Left lobe of liver (tissue), 2 donors: Measurements from ENCODE around the gene TSHZ2. TPM values are rescaled to one million over a fixed set of nuclear protein-coding genes. Genes with fewer than 3 reads are reported as not detected.

ENCODE experiments used
- ATAC-seq: fragments of 200-7000 bp; cut with Tn5 transposase; one replicate; pipeline ENCODE4 v1.9.1; 2020; ENCODE audit warnings: mild to moderate bottlenecking, moderate library complexity
- DNase-seq: peaks from one replicate; pipeline ENCODE4 v3.0.0-alpha.2; 2020; ENCODE audit warnings: low spot score
- total RNA-seq: library from RNA; stranded (reverse); gene quantifications from one replicate; pipeline ENCODE4 v1.2.1, GENCODE V29; 2021
- donor health status: DM: no; HTN: no; CAD: no; lungs with moderate emphysema.
- donor health status: DM: no; HTN: yes; CAD: no.

Gene TSHZ2
- total RNA-seq, result 19.0 TPM

- DNase-seq (peak; percentile 91), ATAC-seq (peak; percentile 82)
These were observed at the start of gene TSHZ2 for GRCh38 chr20:52972190-52972937. TSS of gene TSHZ2 (plus strand) at chr20:52972358. CDS start at chr20:52973294, 936 bp downstream.

GRCh38 chr20:52922436-52922835 lies 49.7 kb upstream of the TSHZ2 start:
- ATAC-seq, result no peak
- no peak for DNase-seq

- ATAC-seq (no peak), DNase-seq (no peak)
These were observed 48.8 kb upstream of the TSHZ2 start for GRCh38 chr20:52923123-52923937.

- DNase-seq (no peak), ATAC-seq (peak; percentile 21)
These were observed 47.5 kb upstream of the TSHZ2 start for GRCh38 chr20:52924411-52925271.

DNA sequence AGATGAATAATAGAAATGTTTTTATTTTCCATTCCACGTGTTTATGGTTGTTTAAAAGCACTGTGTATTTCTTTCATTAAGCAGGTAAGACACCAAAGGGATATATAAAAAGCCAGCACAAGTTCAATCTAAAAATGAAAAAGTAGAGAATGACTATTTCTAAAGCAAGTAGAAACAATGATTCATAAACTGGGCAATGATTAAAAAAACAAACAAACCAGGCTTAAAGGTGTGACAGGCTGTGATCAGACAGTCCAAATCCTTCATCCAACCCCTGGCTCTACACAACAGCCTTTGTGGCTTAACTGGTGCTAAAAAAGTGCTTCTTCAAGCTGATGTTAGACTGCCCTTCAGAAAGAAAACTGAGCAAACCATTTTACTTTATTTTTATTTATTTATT lies 45.7 kb upstream of the TSHZ2 start:
- ATAC-seq, result no peak

DNA sequence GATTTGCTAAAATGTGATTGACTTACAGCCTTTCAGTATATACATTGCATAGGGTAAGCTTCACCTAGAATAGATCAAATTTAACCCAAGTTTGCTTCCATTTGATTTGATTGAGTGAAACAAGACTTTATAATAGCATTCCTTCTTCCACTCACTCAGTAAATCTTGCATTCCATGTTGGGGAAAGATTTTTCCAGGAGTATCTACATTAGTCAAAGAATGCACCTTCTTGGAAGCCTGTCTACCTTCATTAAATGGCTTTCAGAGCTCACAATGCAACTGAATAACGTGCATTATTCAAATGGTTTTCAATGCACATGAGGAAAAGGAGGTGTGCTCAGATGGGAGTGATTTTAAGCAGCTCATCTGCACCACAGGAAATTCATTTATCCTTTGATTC lies 38.3 kb upstream of the TSHZ2 start:
- no peak for DNase-seq
- no peak for ATAC-seq

More for the DNA sequence above, 45.7 kb upstream of the TSHZ2 start:
- no peak for DNase-seq

GRCh38 chr20:52936351-52937340 lies 35.5 kb upstream of the TSHZ2 start:
- DNase-seq (no peak), ATAC-seq (no peak)

DNA sequence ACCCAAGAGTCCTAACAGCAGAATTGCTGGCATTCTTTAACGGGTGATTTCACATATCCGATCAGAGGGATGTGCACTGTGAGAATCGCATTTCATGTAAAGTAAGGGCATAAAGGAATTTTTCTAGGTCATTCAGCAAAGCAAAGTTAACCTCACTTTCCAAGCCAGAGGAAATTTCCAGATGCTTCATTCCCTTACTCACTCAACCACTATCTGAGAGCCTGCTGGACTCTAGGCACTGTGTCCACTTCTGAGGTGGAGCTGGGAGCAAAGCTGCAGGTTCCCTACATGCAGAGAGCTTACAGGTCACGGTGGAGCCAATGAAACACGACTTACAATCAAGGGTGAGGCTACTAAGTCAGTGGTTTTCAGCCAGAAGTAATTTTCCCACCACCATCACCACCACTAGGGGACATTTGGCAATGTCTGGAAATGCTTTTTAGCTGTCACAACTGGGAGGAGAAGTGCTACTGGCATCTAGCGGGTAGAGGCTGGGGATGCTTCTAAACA lies 34.5 kb upstream of the TSHZ2 start:
- peak; percentile 49 for ATAC-seq
- DNase-seq, result no peak

DNA sequence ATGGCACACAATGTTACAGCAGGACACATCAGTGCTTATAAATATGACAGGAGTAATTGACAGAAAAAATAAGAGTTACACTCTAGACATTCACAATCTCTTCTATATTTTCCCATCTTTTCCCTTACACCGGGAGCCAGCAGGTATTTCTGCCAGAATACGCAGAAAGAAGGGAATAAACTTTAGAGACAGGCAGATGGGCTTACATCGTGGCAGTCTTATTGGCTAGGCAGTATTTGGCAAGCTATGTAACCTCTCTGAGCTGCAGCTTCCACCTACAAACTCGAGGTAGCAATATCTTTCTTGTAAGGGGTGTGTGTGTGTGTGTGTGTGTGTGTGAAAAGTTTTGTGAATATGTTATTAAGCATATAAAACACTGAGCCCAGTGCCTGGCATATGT lies 33.0 kb upstream of the TSHZ2 start:
- no peak for ATAC-seq
- no peak for DNase-seq

DNA sequence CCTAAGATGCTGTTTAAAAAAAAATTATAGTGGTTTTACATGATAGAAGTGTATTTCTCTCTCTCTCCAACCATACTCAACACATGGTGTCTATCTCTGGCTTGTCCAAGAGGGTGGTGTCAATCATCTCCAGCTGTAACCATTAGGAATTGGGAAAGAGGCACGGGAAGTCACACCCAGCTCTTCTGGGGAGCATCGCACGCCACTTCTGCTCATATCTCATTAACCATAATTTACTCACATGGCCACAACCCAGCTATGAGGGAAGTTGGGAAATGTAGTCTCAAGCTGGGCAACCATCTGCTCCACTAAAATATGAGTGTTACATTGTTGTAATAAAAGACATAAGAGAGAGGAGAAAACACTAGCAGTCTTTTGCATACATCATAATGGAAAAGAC lies 30.4 kb upstream of the TSHZ2 start:
- ATAC-seq, result no peak
- DNase-seq, result no peak

- ATAC-seq (no peak), DNase-seq (no peak)
These were observed 28.8 kb upstream of the TSHZ2 start for GRCh38 chr20:52943185-52943841.

DNA sequence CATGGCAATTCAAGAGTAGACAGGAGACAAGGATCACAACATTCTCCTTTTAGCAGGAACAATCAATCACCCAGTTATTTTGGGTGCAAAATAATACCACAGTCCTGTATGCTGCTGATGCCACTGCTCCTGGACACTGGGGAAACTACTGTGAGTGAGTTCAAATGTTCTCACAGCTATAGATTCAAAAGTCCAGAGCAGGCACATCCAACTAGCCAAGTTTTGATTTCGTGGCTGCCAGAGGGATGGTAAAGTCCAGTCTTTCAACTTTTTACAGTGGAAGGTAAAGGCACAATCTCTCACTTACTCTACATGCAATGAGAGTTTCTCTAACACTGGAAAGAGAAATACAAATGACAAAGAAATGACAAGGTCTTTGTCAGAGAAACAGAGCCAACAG lies 26.9 kb upstream of the TSHZ2 start:
- ATAC-seq, result peak; percentile 87
- DNase-seq, result peak; percentile 56

DNA sequence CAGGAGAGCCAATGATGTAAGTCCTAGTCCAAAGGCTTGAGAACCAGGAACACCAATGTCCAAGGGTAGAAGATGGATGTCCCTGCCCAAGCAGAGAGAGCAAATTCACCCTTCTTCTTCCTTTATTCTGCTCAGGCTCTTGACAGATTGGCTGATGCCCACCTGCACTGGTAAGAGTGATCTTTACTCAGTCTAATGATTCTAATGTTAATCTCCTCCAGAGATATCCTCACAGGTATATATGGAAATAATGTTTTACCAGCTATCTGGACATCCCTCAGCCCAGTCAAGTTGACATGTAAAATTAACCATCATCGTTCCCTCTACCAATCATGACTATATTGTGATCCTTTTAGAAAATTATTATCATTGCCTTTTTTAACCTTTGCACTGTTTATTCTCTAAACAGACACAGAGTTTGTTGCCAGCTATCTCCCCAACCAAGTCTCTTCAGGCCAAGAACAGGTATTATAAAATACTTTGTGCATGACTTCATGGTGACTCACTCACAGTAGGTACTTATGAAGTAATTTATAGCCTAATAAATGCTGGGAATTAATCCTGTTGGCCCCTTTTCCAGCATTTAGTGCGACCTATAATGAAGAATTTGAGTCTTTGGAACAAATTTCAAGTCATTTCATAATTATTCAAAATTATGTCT lies 26.2 kb upstream of the TSHZ2 start:
- DNase-seq, result no peak
- peak; percentile 87 for ATAC-seq

- ATAC-seq, result no peak
- DNase-seq, result no peak
These were observed 23.7 kb upstream of the TSHZ2 start for GRCh38 chr20:52948491-52948890.

GRCh38 chr20:52953020-52953419 lies 19.1 kb upstream of the TSHZ2 start:
- ATAC-seq (no peak), DNase-seq (no peak)

DNA sequence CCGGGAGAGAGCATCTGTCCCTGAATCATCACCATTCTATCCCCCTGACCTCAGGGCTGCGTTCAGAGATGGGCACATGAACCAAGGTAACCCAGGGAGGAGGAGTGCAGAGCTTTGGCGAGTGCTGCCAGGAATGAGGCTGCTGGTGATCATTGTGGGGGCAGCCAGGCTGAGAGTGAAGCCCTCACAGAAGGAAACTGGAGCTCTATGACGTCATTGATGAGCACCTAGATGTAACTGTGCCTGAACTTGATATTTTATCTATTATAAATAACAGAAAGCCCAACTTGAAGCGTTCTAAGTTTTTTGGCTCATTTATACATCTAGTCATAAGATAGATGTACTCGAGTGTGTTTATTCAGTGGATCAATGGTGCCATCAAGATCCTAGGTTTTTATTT lies 17.3 kb upstream of the TSHZ2 start:
- DNase-seq (no peak), ATAC-seq (no peak)

DNA sequence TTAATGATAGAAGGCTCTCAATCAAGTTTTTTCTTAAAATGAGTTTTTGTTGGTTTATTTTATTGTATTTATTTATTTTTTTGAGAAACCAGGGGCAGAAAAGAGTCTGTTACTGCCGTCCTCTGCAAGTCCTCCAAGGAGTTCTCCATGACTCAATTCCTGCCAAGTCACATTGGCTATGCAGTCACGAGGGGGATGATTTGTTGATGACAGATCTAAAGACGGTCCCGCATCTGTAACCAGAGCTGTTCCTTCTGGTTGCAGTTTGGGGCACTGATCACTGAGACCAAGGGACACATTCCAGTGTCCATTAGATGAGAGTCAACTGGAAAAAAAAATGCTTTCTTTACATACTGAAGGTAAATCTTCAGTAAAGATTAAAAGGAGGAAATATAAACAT lies 13.9 kb upstream of the TSHZ2 start:
- ATAC-seq, result no peak
- no peak for DNase-seq

GRCh38 chr20:52959125-52959524 lies 13.0 kb upstream of the TSHZ2 start:
- ATAC-seq (peak; percentile 38), DNase-seq (no peak)

GRCh38 chr20:52962183-52962582 lies 10.0 kb upstream of the TSHZ2 start:
- ATAC-seq (no peak), DNase-seq (no peak)
